Type B pancreatic cell (in vitro differentiated cells): ENCODE measurements around the gene DYRK1B. TPM values are rescaled to one million over a fixed set of nuclear protein-coding genes. Genes with fewer than 3 reads are reported as not detected.

ENCODE experiments used
- DNase-seq: peaks from one replicate; pipeline ENCODE4 v3.0.0; 2021; ENCODE audit warnings: mixed read lengths; ENCODE audit not compliant: unreplicated experiment; ENCODE audit errors: extremely low spot score
- H3K27ac Mint-ChIP-seq: 2 replicates; pipeline ENCODE4 v1.8.0; 2021; ENCODE audit warnings: mild to moderate bottlenecking, mixed read lengths
- H3K27me3 Mint-ChIP-seq: 2 replicates; pipeline ENCODE4 v1.8.0; 2021; ENCODE audit warnings: mixed read lengths
- H3K36me3 Mint-ChIP-seq: 2 replicates; pipeline ENCODE4 v1.8.0; 2021; ENCODE audit warnings: mixed read lengths
- H3K4me1 Mint-ChIP-seq: one replicate; pipeline ENCODE4 v1.8.0; 2021; ENCODE audit warnings: mixed read lengths; ENCODE audit not compliant: unreplicated experiment
- H3K4me3 Mint-ChIP-seq: 2 replicates; pipeline ENCODE4 v1.8.0; 2021; ENCODE audit warnings: mild to moderate bottlenecking, mixed read lengths
- H3K9me3 Mint-ChIP-seq: 2 replicates; pipeline ENCODE4 v1.8.0; 2021; ENCODE audit warnings: mixed read lengths
- CTCF ChIP-seq: fragments of 200-600 bp; sonication (generic); conservative IDR thresholded peaks from 2 replicates; pipeline ENCODE4 v1.5.0; 2021; ENCODE audit warnings: antibody characterized with exemption, mild to moderate bottlenecking
- total RNA-seq: library from RNA; stranded (reverse); gene quantifications from 2 replicates; pipeline ENCODE4 v1.2.1, GENCODE V29; 2021; ENCODE audit warnings: low replicate concordance

Gene DYRK1B
- total RNA-seq, 1 donor from 2014 or later: 49.3 TPM

DNA sequence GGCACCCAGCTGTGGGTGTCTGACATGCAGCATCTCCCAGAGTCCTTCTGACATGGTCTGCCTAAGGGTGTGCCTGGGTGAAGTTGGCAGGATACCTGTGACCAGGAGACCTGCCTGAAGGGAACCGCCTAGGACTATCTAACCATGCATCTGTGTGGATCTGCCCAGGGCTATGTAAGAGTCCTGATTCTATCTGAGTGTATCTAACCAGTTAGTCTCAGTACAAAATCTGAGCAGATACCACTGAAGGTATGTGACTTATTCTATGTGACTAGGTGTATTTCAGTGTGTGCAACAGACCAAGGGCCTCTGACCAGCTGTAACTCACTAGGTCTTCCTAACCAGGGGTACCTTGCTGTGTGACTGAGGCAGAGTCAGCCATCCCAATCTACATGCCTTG is 40.4 kb upstream of the DYRK1B start:
- no peaks in the 10 kb centered on the region for H3K27me3 Mint-ChIP-seq

GRCh38 chr19:39873385-39873784 is 39.4 kb upstream of the DYRK1B start:
- no peak overlapping the region for H3K27ac Mint-ChIP-seq

More for the DNA sequence above, 40.4 kb upstream of the DYRK1B start:
- Mint-ChIP-seq H3K4me3 (no peak overlapping the region), H3K27ac (no peak overlapping the region), H3K36me3 (no peaks in the 10 kb centered on the region), H3K4me1 (peaks cover 6% of the 10 kb centered on the region), H3K9me3 (no peaks in the 10 kb centered on the region)
- no peak for DNase-seq
- no peak for TF ChIP-seq CTCF

GRCh38 chr19:39871886-39872866 is 38.2 kb upstream of the DYRK1B start:
- no peak overlapping the region for H3K4me3 Mint-ChIP-seq

More at GRCh38 chr19:39873385-39873784, 39.4 kb upstream of the DYRK1B start:
- no peaks in the 10 kb centered on the region for H3K27me3 Mint-ChIP-seq
- no peak for TF ChIP-seq CTCF
- DNase-seq: no peak
- H3K4me1 Mint-ChIP-seq: peaks cover 6% of the 10 kb centered on the region
- no peaks in the 10 kb centered on the region for H3K36me3 Mint-ChIP-seq
- H3K9me3 Mint-ChIP-seq: no peaks in the 10 kb centered on the region
- no peak overlapping the region for H3K4me3 Mint-ChIP-seq

GRCh38 chr19:39871362-39871761 is 37.4 kb upstream of the DYRK1B start:
- TF ChIP-seq CTCF: no peak
- Mint-ChIP-seq H3K36me3 (no peaks in the 10 kb centered on the region), H3K4me3 (no peak overlapping the region), H3K4me1 (peaks cover 6% of the 10 kb centered on the region), H3K9me3 (no peaks in the 10 kb centered on the region), H3K27me3 (no peaks in the 10 kb centered on the region), H3K27ac (no peak overlapping the region)
- DNase-seq: no peak

More at GRCh38 chr19:39871886-39872866, 38.2 kb upstream of the DYRK1B start:
- no peak for DNase-seq
- TF ChIP-seq CTCF: no peak
- H3K9me3 Mint-ChIP-seq: no peaks in the 10 kb centered on the region
- no peak overlapping the region for H3K27ac Mint-ChIP-seq
- no peaks in the 10 kb centered on the region for H3K36me3 Mint-ChIP-seq
- peaks cover 6% of the 10 kb centered on the region for H3K4me1 Mint-ChIP-seq
- no peaks in the 10 kb centered on the region for H3K27me3 Mint-ChIP-seq

GRCh38 chr19:39870171-39870971 is 36.4 kb upstream of the DYRK1B start:
- H3K36me3 Mint-ChIP-seq: no peaks in the 10 kb centered on the region
- TF ChIP-seq CTCF: no peak
- no peak overlapping the region for H3K4me3 Mint-ChIP-seq
- peaks cover 6% of the 10 kb centered on the region for H3K4me1 Mint-ChIP-seq
- no peak for DNase-seq
- H3K27me3 Mint-ChIP-seq: no peaks in the 10 kb centered on the region
- H3K9me3 Mint-ChIP-seq: no peaks in the 10 kb centered on the region
- no peak overlapping the region for H3K27ac Mint-ChIP-seq
